ENCODE data around the gene LUM. TPM values are rescaled to one million over a fixed set of nuclear protein-coding genes. Genes with fewer than 3 reads are reported as not detected.

LUM gene
- total and polyA plus RNA-seq, 2 of the 4 experiments (the other 2 are of a cell fraction) = 50.0 to 70.5 TPM

- no peak overlapping the region for H2BK5ac ChIP-seq (ENCODE audit: low read depth, low read length, poor library complexity, severe bottlenecking)
- no peak overlapping the region for H2AK5ac ChIP-seq (ENCODE audit: low read depth, low read length)
- peaks cover 0 to 13% of the 10 kb centered on the region in 2 experiments; a peak in 3 of 4 replicates for H3K79me1 ChIP-seq (ENCODE audit: low read depth in 1 of 2, low read length in 2 of 2)
- 0 out of 3 replicates have a peak overlapping the region, but pooled peaks have one; percentile 36 for H2BK15ac ChIP-seq (ENCODE audit: low read depth, low read length)
- intact Hi-C loops (cut with micrococcal nuclease) (loop anchor here (5.0 kb wide), 1 partner anchor 109 kb away; no protein-coding TSS in a partner anchor), dilution Hi-C loops (cut with HindIII; ENCODE audit: low sequenced_read_pairs, unreplicated experiment) (no loop called here), in situ Hi-C loops (cut with MboI; ENCODE audit: low sequenced_read_pairs) (no loop called here)
- H3K18ac ChIP-seq (ENCODE audit: low read depth, low read length) = peak overlapping the region; percentile 26; the same call in 1 of the 2 replicates
- H3K9me1 ChIP-seq (ENCODE audit: insufficient read depth, low read length) = no peaks in the 10 kb centered on the region; the same call in 1 of the 2 replicates
- H4K5ac ChIP-seq (ENCODE audit: low read depth, low read length) = no peak overlapping the region
- DNase-seq (no peak), ATAC-seq (ENCODE audit: low read depth) (no peak)
- no peak overlapping the region for H4K91ac ChIP-seq (ENCODE audit: insufficient read depth, low read depth, low read length)
- H3K4me3 ChIP-seq (ENCODE audit: insufficient read depth, low read depth, low read length) = no peak overlapping the region
- H4K8ac ChIP-seq (ENCODE audit: low read depth in 2 of 2, low read length in 2 of 2) = no peak overlapping the region
- BruUV-seq (replicated peaks) = no TSS peak
- no peak overlapping the region for H2AFZ ChIP-seq (replicated peaks; ENCODE audit: low read length, poor library complexity)
- no peaks in the 10 kb centered on the region for H4K20me1 ChIP-seq (ENCODE audit: insufficient read depth, low read length)
- ChIA-PET POLR2A (ENCODE audit: unreplicated experiment) (no interaction called here), CTCF (interaction anchor here (0.5 to 0.7 kb wide), 3 partner anchors 50 to 573 kb away, joined by 3 to 11 read pairs (median 4); no protein-coding TSS in a partner anchor)
- no CpG with 5 or more reads among the region's 5 CpGs for WGBS, 2 experiments (ENCODE audit: extremely low coverage in 2 of 2, insufficient read length in 1 of 2)
- no peak overlapping the region for H3K4ac ChIP-seq (ENCODE audit: low read depth, low read length)
- H3K4me2 ChIP-seq (ENCODE audit: low read depth, low read length) = peak overlapping the region; percentile 18; the same call in 1 of the 2 replicates
- H2BK20ac ChIP-seq (ENCODE audit: low read depth, low read length) = no peak overlapping the region; the same call in 1 of the 2 replicates
- no peak overlapping the region for H3K27ac ChIP-seq (ENCODE audit: insufficient read depth, low read length)
- H2AK9ac ChIP-seq (replicated peaks; ENCODE audit: low read depth, low read length, poor library complexity) = no peak overlapping the region
- H3K27me3 ChIP-seq (ENCODE audit: control insufficient read depth, insufficient read depth, low read length) = no peaks in the 10 kb centered on the region
- no peak overlapping the region for H3K23ac ChIP-seq (ENCODE audit: low read depth, low read length)
- H2BK120ac ChIP-seq (ENCODE audit: low read depth, low read length) = no peak overlapping the region
- peaks cover 2% of the 10 kb centered on the region; the same call in 1 of the 2 replicates for H3K4me1 ChIP-seq (ENCODE audit: control insufficient read depth, insufficient read depth, low read length)
- peaks cover 9% of the 10 kb centered on the region for H3K36me3 ChIP-seq (ENCODE audit: control insufficient read depth, insufficient read depth, low read length)
- TF ChIP-seq FOS (IDR thresholded peaks at IDR 0.05; ENCODE audit: low read depth, low read length) (no peak), NFE2L2 (IDR thresholded peaks at IDR 0.05; ENCODE audit: low read depth, low read length) (no peak), BHLHE40 (IDR thresholded peaks at IDR 0.05; ENCODE audit: low read depth, low read length) (no peak), SMC3 (IDR thresholded peaks at IDR 0.05; ENCODE audit: low read depth, low read length) (no peak), RCOR1 (IDR thresholded peaks at IDR 0.05; ENCODE audit: insufficient replicate concordance, low read length) (no peak), MXI1 (IDR thresholded peaks at IDR 0.05; ENCODE audit: borderline replicate concordance, low read depth, low read length) (no peak)
- H3K56ac ChIP-seq (ENCODE audit: extremely low read depth, insufficient read depth, low read length) = no peak overlapping the region
- H3K9ac ChIP-seq (ENCODE audit: low read depth, low read length) = no peak overlapping the region
- H3K9me3 ChIP-seq (ENCODE audit: control insufficient read depth, insufficient read depth, low read length) = no peaks in the 10 kb centered on the region
- H3K14ac ChIP-seq (replicated peaks; ENCODE audit: low read depth, low read length) = no peak overlapping the region
These were observed 5.5 kb downstream of the LUM start for GRCh38 chr12:91105807-91106206.
